SIG-M5 (cell line): ENCODE data around the gene DBH.

Experiments
- DNase-seq: peaks from one replicate; lab custom pipeline; 2025; lab: John Stamatoyannopoulos, UW

The DBH gene

DNA sequence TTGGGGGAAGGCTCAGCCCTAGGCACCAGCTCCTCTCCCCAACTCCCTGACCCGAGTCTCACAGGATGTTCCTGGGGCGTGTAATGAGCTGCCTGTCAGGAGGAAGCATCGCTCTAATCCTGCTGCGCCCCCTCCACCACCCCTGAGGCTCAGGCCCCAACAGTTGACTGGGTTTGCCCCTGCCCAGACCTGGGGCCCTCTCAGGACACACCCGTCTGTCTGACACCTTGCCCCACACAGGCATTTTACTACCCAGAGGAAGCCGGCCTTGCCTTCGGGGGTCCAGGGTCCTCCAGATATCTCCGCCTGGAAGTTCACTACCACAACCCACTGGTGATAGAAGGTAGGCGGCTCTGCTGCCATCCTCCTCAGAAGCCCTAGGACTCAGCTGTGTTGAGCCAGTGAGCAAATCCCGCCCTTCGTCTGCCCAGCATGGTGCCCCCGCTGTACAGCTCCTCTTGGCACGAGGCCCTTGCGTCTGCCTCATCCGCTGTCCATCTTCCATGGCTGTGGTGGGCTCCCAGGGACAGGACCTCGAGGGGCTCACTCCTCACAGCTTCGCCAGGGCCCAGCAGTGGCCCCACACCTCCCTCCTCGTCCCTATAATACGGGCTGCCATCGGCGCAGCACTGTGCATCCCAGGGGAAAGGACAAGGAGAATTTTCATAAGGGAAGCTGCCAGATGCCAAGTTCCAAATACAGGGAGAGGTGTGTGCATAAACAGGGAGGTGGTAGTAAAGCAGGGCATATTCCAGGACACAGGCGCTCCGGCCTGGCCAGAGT is 8.0 kb downstream of the DBH start:
- no peak for DNase-seq

- no peak for DNase-seq
Observed at GRCh38 chr9:133645021-133645765, 9.0 kb downstream of the DBH start.

DNA sequence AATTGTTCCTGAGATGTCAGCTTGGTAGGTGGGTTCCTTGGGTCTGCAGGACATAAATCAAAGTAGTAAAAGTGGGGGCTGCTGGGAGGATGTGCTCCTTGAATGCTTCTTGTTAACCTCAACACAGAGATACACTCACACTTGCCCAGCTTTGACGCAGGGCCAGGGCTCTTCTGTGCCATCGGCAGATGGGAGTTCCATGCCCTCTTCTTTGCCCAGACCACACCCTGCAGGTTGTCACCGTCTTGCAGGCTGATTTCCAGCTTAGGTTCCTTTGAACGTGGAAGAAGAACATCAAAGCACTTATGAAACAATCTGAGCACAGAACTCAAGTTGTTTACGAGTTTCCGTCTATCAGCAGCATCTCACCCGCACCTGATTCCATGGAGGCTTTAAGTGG is 11.0 kb downstream of the DBH start:
- DNase-seq: no peak

DNA sequence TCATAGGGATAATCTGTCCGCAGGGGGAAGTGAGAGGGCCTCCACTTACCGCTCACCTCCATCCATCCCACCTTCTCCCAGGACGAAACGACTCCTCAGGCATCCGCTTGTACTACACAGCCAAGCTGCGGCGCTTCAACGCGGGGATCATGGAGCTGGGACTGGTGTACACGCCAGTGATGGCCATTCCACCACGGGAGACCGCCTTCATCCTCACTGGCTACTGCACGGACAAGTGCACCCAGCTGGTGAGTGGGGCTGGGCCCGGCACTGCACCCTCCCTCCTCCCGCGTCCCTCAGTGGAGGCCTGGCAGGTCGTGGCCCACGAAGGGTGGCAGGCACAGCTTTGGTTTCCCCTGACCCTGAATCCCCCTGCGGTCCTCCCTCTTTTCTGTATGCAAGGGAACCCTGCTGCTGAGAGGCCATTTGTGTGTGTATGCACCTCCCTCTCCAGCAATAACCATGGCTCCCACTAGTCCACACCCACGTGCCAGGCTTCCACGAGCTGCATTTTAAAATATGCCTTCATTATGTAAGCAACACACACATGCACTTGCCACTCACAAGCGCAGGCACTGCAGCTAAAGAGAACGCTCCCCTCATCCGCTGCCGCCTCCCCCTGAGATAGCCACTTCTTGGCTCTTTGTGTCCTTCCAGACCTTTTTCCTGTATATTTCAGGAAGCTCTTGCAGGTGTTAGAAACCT is 11.8 kb downstream of the DBH start:
- no peak for DNase-seq

- no peak for DNase-seq
Observed at GRCh38 chr9:133649194-133649593, 13.0 kb downstream of the DBH start.

DNA sequence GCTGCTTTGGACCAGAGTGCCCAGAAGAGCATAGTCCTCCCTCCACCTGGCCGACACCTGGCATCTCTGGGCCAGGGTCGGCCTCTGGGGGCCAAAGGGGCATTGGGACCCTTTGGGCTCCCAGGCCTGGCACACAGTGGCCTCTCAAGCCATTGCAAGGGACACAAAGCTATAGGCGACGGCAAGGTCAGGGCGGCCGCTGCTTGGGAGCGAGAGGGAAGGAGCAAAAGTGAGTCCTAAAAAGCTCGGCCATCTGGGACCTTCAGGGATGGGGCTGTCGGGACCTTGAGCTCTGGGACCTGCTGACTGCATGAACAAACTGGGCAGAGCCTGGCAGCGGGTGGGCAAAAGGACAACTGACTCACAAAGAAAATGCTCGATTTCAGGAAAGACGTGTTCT is 13.9 kb downstream of the DBH start:
- no peak for DNase-seq

DNA sequence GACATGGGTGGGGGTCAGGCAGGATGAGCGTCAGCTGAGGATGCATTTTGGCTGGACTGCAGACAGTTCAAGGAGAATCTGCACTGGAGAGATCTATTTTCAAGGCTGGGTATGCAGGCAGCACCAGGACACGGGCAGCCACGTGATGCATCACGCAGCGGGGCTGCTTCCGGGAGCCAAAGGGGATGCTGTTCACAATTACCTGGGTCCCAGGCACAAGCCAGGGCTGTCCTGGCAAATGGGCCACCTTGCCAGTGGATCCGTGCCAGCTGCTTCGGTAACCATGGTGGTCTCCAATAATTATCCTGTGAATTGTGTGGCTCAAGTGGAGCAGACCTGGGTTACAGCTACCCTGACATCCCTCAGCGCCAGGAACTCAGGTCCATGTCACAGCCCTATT is 17.5 kb downstream of the DBH start:
- DNase-seq: no peak

- no peak for DNase-seq
Observed at GRCh38 chr9:133654736-133655657, 18.8 kb downstream of the DBH start.

DNA sequence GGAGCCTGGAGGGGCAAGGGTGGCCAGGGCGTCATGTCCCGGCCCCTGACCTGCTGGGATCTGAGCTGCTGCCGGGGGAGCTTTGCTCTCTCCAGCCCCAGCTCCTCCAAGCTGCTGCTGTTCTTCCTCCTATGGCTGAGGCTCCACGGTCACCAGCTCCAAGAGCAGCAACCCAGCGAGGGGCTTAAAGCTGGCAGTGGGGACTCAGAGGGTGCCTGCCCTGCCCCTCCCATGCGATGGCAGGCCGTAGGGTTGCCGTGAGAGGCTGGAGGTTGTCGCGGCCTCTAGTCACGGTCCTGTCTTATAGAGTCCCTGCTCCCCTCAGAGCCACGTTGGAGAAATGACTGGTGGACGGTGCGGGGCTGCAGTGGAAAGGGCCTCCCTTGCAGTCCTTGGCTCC is 19.5 kb downstream of the DBH start:
- DNase-seq: no peak

DNA sequence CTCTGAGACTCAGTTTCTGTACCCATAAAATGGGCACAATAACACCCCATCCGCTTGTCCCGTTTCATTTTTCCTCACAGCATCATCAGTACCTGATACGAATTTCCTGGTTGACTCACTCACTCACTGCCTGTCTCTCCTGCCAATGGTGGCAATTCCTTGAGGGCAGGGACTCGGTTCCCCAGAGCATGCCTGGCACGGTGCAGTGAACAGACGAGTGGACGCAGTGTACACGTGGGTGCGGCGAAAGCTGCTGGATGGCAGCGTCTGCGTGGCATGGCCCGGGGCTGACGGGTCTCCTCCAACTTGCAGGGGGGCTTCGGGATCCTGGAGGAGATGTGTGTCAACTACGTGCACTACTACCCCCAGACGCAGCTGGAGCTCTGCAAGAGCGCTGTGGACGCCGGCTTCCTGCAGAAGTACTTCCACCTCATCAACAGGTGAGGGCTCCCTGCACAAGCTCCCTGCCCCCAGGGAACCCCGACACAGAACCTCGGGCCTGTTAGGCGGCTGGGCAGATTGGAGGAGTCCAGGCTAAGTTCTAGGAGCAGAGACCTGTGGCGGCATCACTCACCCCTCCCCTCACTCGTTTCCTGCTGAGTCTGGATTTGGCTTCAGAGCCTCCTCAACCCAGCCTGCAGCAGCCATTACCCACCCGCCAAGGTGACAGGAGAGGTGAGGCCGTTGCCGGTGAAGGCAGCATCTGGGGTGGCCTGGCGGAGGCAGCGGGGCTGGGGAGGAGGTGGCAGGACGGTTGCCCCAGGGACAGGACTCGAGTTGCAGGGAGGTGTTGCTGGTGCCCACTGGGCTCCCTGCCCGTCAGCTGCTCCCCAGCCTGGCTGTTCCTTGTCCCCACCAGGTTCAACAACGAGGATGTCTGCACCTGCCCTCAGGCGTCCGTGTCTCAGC is 20.3 kb downstream of the DBH start:
- no peak for DNase-seq

- DNase-seq: no peak
Observed at GRCh38 chr9:133657120-133657661, 21.0 kb downstream of the DBH start.

DNA sequence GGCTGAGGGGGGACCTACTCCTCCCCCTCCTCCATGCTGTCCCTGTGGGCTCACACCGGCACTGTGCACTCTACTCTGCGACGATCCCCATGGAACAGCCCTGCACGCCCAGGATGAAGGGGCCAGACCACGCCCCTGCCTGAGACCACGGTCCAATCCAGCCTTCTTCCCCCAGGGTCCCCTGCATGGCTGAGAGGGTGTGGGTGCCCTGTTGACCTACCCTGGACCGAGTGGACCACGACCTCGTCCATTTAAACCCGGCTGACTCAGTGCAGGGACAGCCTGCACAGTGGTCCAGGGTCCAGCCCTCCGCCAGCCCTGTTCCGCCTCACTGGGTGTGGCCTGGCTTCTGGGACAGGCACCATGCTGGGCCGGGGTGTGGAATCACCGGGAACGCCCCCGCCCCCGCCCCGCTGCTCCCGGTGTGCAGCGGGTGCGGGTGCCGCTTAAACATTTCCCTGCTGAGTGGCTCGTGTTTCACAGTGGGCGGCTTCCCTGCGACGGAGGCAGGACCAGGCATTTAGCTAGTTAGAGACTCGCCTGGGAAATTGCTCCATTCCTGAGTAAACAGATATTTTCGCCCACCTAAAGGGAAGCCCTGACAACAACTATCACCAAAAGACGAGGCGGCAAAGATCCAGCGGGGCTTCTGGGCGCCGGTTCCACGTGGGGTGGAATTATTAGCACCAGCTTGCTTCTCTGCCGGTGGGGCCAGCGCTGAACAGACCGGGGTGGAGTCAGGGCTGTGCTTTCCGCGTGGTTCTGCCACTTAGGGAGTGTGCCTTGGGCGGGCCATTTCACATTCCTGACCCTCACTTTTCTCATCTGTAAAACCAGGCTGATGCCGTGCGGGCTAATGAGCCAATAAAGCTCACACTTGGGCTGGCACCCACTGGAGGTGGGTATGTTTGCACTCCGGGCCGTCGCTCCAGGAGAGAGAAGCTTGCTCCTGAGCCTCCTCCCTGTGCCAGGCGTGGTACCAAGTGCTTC is 22.6 kb downstream of the DBH start:
- no peak for DNase-seq

DNA sequence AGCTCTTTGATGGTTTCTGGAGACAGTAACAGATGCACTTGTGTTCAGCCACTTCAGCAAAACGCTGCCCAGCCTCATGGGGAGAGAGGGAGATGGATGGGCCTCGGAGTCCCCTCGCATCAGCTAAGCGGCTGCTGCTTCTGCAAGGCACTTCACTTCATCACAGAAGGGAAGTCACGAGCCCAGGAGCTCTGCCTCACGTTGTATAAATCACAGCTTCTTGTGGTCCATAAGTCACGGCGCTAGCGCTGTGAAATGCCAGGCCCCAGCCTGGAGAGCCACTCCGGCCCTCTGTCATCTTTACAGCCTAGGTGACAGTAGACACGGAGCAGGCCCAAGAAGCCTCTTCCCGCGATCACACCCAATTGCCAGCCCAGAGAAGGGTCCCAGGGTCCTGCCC is 23.4 kb downstream of the DBH start:
- no peak for DNase-seq

DNA sequence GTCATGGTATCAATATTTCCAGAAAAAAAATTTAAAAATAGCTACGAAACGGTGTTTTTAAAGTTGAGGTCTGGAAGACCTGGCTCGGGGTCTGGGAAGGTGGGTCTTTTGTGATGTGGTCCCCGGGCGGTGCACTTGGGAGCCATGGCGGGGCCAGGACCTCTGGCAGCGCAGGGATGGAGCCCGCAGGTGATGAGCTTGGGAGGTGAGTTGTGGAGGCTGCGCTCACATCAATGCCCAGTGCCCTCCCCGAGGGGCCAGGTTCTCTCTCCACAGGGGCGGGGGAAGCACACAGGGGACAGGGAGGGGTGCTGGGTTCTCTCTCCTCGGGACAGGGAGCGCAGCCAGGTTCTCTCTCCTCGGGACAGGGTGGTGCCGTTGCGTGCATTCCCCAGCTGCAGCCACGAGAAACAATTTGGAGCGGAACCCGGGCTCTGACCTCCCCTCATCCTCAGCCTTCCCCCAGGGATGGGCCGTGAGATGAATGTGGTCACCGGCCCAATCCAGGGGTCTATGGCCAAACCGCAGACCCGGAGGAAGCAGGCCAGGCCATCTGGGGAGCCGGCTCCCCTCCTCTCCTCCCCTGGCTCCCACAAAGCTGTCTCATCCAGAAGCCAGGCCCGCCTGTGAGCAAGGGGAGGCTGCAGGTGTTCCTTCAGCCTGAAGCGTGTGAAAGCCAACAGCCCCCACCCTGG is 25.8 kb downstream of the DBH start:
- DNase-seq: no peak

DNA sequence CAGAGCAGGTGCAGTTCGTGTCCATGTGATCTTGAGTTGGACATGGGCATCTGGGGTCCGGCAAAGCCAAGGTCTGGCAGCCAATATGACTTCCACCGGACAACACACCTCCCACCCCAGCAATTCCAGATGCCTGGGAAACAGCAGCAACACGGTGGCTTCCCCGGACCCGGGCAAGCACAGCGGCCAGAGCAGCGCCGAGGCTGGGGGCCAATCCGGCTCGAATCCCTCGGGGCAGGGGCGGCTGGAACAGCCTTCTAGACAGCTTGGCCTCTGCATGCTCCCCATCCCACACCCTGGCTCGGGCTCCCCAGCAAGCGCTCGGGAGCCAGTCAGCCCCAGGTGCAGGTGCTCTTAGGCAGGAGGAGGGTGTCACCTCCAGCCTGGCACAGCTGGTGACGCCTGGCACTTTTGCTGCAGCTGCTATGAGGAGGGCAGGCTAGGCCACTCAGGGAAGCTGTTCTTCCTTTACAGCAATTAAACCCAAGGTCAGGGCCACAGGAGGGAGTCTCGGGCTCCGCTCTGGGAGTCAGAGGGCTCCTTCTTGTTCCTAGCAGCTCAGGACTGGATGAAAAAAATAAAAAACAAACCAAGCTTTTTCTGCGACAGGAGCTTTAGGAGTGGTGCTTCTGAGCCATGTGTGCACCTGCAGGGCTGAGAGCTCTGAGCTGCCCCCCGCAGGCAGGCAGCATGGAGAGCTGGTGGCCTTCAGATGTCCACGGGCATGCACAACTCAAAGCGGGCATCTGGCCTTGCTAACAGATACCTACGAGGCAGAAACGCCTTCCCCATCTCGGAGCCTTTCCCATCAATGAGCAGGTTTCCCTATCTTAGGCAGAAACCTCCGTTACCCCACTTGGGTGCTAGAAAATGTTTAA is 28.2 kb downstream of the DBH start:
- no peak for DNase-seq

DNA sequence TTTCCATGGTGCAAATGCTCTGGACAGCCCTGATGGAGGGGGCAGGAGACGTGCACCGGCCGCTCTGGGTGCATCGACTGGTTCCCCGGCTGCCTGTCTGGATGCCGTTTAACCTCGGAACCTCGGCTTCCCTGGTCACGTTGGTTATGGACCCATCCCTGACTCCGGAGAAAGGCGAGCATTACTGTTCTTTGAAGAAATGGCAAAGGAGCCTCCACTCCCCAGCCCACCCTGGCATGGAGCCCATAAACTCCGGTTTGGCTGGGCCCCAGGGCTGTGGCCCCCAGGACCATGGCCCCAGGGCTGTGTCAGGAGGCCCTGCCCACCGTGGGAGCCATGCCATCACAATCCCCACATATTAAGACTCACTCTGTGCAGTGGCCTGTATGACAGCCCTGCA is 28.9 kb downstream of the DBH start:
- no peak for DNase-seq

DNA sequence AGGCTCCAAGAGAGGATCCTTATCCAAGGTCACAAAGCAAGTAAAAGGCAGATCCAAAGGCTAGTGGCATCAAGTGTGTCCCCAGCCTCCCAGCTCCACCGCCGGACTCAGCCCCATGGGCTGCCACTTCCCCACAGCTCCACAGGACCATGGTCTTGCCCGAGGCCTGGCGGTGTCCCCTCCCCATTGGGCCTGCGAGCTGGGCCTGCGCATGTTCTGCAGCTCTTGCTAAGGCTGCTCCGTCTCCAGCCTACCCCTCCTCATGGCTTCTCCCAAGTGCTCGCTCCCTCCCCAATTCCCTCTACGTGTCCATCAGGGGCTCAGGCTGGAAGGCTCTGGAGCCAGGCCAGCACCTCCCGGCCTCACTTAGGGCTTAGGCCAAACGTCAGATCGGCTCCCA is 29.4 kb downstream of the DBH start:
- DNase-seq: no peak

DNA sequence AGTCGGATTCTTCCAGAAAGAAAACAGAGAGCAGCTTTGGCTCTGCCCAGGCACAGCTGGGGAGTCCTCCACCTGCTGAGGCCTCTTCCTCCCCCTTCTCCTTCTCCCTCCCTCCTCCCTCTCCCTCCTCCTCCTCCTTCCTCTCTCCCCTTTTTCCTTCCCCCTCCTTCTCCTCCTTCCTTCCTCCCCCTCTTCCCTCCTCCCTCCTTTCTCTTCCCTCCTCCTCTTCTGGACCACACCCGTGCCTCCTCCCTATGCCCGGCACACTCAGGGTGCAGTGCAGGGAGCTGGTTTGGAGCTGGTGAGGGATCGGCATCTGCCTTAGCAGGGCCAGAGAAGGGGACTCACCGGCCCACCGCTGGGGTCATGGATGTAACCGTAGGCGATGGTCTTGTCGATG is 30.2 kb downstream of the DBH start:
- no peak for DNase-seq
